HG03175 (cell line): Measurements from ENCODE around the gene DLL3.

Source experiments
- ATAC-seq: cut with Tn5 transposase; IDR thresholded peaks from one replicate; pipeline ENCODE4 v1.9.1; 2021; ENCODE audit warnings: mild to moderate bottlenecking, moderate library complexity; ENCODE audit not compliant: unreplicated experiment

The DLL3 gene

DNA sequence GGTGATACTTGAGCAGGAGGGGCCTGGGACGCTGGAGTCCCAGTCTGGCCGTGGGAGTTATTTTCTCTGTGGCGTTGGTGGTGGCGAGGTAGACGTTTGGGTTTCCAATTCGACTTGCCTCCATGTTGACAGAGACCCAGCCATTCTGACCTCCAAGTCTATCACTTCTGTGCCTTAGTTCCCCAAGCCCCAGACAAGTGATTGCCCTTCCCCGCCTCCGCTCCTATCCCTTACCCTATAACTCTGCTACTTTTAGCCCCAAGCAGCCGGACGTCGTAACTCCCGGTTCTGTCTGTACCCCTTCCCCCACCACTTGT is 17.6 kb upstream of the DLL3 start:
- ATAC-seq = no peak

- no peak for ATAC-seq
Measured at GRCh38 chr19:39481676-39482075, 17.1 kb upstream of the DLL3 start.

- ATAC-seq = no peak
Measured at GRCh38 chr19:39483141-39483540, 15.6 kb upstream of the DLL3 start.

- no peak for ATAC-seq
Measured at GRCh38 chr19:39489756-39490155, 9.0 kb upstream of the DLL3 start.

DNA sequence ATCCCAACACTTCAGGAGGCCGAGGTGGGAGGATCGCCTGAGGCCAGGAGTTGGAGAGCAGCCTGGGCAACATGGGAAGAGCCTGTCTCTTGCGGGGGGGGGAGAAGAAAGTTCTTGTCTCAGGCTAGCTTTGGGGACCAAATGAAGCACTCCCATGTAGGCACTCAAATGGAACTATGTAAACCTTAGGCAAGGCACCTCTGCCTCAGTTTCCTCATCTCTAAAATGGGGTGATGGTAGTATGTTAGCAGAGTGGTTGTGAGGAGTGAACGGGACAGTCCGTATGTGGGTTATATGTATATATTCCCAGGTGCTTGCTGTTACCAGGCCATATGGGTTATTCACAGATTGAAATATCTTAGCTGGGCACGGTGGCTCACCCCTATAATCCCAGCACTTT is 6.5 kb upstream of the DLL3 start:
- no peak for ATAC-seq

DNA sequence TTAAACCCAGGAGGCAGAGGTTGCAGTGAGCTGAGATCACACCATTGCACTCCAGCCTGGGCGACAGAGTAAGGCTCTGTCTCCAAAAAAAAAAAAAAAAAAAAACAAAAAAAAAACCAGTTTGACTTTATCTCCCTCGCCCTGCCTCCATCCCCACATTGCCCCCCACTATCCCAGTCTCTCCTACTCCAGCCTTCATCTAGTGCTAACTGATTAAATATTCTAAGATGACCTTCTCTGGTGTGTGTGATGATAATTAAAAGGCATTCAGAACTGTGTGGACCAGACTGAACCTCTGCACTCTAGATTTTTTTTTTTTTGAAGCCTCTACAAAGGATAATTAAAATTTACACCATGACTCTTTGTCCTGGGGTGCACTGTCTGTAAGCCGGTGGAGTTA is 6.0 kb upstream of the DLL3 start:
- no peak for ATAC-seq

DNA sequence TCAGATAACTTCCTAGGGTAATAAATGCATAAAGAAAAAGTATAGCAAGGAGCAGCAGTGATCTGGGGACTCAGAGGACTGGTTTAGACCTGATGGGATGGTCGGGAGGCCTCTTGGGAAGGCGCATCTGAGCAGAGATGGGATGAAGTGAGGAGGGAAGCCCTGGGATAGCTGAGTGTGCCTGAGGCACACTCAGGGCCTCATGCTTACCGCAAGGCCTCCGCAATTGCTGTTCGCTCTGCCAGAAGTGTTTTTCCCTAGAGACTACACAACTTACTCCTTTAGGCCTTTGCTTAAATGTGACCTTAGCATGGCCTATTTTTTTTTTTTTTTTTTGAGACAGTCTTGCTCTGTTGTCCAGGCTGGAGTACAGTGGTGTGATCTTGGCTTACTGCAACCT is 4.1 kb upstream of the DLL3 start:
- ATAC-seq = no peak

GRCh38 chr19:39496063-39496462 is 2.7 kb upstream of the DLL3 start:
- ATAC-seq = no peak

DNA sequence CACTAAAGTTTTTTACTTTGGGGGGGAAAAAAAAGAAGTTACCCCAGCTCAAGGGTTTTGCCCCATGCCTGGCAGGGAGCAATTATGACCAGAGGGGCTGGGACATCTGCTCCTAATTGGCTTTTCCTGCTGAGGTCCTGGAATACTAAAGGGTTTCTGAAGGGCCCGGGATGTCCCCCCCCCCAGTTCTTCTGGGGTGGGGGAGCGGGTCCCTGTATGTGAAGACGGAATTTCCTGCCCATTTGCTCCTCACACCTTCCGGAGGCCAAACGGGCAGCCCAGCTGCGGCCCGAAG is 1.1 kb upstream of the DLL3 start:
- no peak for ATAC-seq

DNA sequence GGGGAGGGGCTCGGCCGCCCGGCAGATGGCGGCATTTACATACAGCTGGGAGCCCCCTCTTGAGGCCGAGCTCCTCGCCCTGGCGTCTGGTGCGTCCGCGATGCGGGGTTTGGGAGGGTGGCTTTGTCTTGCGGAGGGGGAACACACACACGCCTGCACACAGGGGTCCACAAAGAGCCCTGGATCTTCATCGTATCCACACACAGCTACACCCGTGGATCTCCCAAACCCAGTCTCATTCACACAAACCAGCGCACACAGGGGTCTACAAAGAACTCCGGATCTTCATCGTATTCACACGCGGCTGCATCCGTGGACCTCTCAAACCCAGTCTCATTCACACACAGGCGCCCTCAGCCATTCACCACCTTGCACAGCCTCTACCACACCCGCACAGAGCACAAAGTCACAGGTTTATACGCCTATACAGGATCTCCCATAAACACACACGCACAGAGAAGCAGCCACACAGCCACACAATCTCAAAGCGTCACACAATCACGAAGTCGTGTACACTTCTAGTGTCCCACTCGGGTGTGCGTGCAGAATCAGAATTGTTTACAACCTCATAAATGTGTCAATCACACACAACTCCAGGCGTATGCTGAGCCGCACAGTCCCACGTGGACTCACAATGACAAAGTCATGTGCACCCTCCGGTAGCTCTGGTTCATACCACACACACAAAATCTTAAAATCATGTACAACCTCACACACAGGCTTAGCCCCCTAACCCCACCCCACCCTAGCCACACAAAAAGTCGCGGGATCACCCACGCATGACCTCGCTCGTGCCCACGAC is 550 bp upstream of the DLL3 start:
- no peak for ATAC-seq

- no peak for ATAC-seq
Measured at GRCh38 chr19:39499932-39500331, 1.2 kb downstream of the DLL3 start.

DNA sequence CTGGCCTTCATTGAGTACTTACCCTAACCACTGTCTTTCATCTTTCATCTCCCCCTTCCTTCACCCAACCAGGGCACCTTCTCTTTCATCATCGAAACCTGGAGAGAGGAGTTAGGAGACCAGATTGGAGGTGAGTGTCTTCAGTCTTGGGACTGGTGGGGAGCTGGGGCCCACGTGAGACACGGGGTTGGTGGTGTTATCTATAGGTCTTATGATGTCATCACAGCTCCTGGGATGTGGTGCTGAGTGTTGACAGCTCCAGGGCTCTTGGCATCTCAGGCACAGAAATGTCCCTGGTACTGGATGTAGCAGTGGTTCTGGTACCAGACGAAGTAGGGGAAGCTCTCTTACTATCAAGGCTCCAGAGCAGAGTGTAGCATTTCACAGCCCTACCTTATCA is 1.8 kb downstream of the DLL3 start:
- no peak for ATAC-seq

DNA sequence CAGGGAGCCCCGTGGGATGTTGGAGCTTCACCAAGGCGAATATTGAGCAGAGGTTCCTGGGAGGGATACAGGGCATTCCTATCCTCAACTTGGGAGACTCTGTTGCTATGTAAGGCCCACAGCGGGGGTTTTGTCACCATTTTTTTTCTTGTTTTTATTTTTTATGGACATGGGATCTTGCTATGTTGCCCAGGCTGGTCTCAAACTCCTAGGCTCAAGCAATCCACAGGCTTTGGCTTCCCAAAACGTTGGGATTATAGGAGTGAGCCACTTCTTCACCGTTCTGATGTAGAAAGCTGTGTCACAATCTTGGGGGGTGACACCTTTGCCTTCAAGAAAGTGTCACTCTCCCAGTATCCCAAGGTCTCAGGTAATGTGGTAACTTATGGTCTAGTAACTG is 2.6 kb downstream of the DLL3 start:
- no peak for ATAC-seq

- no peak for ATAC-seq
Measured at GRCh38 chr19:39502640-39503417, 4.1 kb downstream of the DLL3 start.

DNA sequence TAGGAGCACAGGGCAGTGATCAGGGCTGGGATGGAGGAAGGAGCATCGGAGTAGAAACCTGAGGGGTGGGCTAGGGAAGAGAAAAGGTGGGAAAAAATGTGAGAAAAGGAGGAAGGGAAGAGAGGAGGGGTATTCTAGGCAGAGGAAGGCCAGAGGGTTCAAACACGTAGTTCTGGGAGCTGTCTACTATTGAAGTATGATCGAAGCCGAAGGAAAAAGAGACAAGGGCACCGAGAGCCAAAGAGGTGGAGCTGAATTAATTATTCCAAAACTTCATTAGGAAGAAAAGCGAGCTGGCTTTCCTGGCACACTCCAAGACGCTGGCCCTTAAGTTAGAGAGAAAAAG is 7.8 kb downstream of the DLL3 start:
- no peak for ATAC-seq

- no peak for ATAC-seq
Measured at GRCh38 chr19:39506944-39507714, 8.4 kb downstream of the DLL3 start.

DNA sequence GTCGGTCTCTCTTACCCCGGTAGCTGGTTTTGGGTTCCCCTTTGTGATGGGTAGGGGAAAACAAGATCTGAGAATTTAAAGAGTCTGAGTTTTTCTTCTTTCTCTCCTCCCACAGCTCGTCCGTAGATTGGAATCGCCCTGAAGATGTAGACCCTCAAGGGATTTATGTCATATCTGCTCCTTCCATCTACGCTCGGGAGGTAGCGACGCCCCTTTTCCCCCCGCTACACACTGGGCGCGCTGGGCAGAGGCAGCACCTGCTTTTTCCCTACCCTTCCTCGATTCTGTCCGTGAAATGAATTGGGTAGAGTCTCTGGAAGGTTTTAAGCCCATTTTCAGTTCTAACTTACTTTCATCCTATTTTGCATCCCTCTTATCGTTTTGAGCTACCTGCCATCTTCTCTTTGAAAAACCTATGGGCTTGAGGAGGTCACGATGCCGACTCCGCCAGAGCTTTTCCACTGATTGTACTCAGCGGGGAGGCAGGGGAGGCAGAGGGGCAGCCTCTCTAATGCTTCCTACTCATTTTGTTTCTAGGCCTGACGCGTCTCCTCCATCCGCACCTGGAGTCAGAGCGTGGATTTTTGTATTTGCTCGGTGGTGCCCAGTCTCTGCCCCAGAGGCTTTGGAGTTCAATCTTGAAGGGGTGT is 9.1 kb downstream of the DLL3 start:
- ATAC-seq = no peak

- ATAC-seq = no peak
Measured at GRCh38 chr19:39508629-39509028, 9.9 kb downstream of the DLL3 start.

DNA sequence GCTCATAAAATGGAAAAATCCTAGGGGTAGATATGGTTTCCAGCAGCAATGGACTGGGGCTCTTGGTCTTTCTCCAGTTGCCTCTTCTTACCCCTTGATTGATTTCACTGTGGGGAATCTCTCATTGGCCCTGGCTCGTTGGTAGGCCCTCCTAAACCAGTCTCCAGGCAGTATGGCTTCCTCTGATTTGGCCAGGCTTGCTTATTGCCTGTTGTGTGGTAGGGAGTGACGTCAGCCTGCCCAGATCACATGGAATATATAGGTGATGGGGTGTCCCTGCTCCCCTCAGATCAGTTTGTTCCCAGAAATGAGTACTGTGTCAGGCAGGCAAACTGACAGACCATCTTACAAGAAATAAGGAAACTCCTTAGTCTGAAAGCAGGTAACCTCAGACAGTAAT is 10.5 kb downstream of the DLL3 start:
- no peak for ATAC-seq

GRCh38 chr19:39512988-39513387 is 14.2 kb downstream of the DLL3 start:
- no peak for ATAC-seq

DNA sequence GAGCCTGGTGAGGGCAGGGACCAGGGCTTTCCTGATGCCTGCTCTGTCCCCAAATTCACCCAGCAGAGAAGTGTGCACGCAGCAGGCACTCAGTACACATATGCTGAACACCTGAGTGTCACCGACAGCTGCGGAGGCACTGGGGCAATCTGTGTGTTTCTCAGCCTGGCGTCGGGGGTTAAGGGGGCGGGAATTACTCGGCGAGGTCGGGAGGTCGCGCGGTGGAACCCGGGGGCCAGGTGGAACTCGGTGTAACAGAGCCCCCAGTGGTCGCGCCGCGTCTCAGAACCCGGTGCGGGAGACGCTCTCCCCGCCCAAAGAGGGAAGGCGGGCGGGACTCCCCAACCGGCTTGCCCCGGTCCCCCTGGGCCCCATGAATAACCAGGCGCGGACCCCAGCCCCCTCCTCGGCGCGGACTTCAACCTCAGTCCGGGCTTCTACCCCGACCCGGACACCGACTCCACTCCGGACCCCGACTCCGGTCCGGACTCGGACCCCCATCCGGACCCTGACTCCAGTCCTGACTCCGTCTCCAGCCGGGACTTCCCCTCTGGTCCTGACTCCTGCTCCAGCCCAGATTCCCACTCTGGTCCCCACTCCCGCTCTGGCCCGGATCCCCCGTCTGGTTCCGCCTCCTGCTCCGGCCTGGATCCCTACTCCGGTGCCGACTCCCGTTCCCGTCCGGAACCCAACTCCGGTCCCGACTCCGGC is 16.2 kb downstream of the DLL3 start, which contains the start of gene SELENOV:
Gene SELENOV, plus strand, starts transcription at position 300 of the 711 bp plus-strand sequence. Its CDS starts 74 bp downstream, at position 374.
- ATAC-seq = no peak
